ENCODE measurements around the gene SYN1. TPM values are rescaled to one million over a fixed set of nuclear protein-coding genes. Genes with fewer than 3 reads are reported as not detected.

Gene SYN1
- total RNA-seq, 1 donor from 2014 or later: 4.5 TPM

- peaks cover 6% of the 10 kb centered on the region for H3K4me1 Mint-ChIP-seq
- TF ChIP-seq, protein P1, sequence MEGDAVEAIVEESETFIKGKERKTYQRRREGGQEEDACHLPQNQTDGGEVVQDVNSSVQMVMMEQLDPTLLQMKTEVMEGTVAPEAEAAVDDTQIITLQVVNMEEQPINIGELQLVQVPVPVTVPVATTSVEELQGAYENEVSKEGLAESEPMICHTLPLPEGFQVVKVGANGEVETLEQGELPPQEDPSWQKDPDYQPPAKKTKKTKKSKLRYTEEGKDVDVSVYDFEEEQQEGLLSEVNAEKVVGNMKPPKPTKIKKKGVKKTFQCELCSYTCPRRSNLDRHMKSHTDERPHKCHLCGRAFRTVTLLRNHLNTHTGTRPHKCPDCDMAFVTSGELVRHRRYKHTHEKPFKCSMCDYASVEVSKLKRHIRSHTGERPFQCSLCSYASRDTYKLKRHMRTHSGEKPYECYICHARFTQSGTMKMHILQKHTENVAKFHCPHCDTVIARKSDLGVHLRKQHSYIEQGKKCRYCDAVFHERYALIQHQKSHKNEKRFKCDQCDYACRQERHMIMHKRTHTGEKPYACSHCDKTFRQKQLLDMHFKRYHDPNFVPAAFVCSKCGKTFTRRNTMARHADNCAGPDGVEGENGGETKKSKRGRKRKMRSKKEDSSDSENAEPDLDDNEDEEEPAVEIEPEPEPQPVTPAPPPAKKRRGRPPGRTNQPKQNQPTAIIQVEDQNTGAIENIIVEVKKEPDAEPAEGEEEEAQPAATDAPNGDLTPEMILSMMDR (conservative IDR thresholded peaks at IDR 0.05): no peak
- H3K36me3 Mint-ChIP-seq (ENCODE audit: low read depth): no peaks in the 10 kb centered on the region
- H3K27ac Mint-ChIP-seq (ENCODE audit: unreplicated experiment): no peak overlapping the region
- no peak overlapping the region for H3K4me3 Mint-ChIP-seq
- DNase-seq (ENCODE audit: low read depth, low spot score): no peak
- H3K27me3 Mint-ChIP-seq (ENCODE audit: low read depth): no peaks in the 10 kb centered on the region
- peaks cover 5% of the 10 kb centered on the region for H3K9me3 Mint-ChIP-seq
These were observed 79.8 kb downstream of the SYN1 start for GRCh38 chrX:47539860-47540259.

- TF ChIP-seq, protein P1 (conservative IDR thresholded peaks at IDR 0.05): no peak
- Mint-ChIP-seq H3K27me3 (ENCODE audit: low read depth) (no peaks in the 10 kb centered on the region), H3K27ac (ENCODE audit: unreplicated experiment) (no peak overlapping the region), H3K4me1 (no peaks in the 10 kb centered on the region), H3K9me3 (peaks cover 2% of the 10 kb centered on the region), H3K36me3 (ENCODE audit: low read depth) (peaks cover 3% of the 10 kb centered on the region), H3K4me3 (no peak overlapping the region)
- no peak for DNase-seq (ENCODE audit: low read depth, low spot score)
These were observed 89.6 kb downstream of the SYN1 start for GRCh38 chrX:47530049-47530448.

- Mint-ChIP-seq H3K4me3 (no peak overlapping the region), H3K9me3 (peaks cover 2% of the 10 kb centered on the region), H3K27ac (ENCODE audit: unreplicated experiment) (no peak overlapping the region), H3K27me3 (ENCODE audit: low read depth) (no peaks in the 10 kb centered on the region), H3K4me1 (no peaks in the 10 kb centered on the region), H3K36me3 (ENCODE audit: low read depth) (peaks cover 3% of the 10 kb centered on the region)
- TF ChIP-seq, protein P1 (conservative IDR thresholded peaks at IDR 0.05): no peak
- DNase-seq (ENCODE audit: low read depth, low spot score): no peak
These were observed 90.1 kb downstream of the SYN1 start for GRCh38 chrX:47529548-47529947.

- TF ChIP-seq, protein P1 (conservative IDR thresholded peaks at IDR 0.05): no peak
- DNase-seq (ENCODE audit: low read depth, low spot score): peak; percentile 2
- peaks cover 23% of the 10 kb centered on the region for H3K27me3 Mint-ChIP-seq (ENCODE audit: low read depth)
- H3K27ac Mint-ChIP-seq (ENCODE audit: unreplicated experiment): no peak overlapping the region
- no peaks in the 10 kb centered on the region for H3K4me1 Mint-ChIP-seq
- H3K4me3 Mint-ChIP-seq: peak overlapping the region; percentile 76
- no peaks in the 10 kb centered on the region for H3K9me3 Mint-ChIP-seq
- H3K36me3 Mint-ChIP-seq (ENCODE audit: low read depth): no peaks in the 10 kb centered on the region
These were observed 95.9 kb downstream of the SYN1 start for GRCh38 chrX:47523713-47524166.

DNA sequence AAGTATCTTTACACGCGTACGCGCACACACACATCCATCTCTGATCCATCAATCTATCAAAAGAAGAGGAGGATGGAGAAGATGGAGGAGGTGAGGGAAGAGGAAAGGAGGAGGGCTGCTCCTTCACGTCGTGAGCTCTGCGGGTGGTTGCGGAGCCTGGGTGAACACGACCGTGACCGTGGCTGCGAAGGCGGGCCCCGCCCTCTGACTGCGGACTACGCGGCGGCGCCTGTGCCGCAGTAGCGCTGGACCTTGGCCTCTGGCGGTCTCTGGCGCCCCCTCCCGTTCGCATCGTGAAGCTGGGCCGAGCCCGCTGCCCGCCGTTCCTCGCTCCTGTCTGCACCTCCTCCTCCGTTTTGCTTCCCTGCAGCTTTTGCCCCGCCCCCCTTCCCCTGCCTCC lies 96.4 kb downstream of the SYN1 start:
- TF ChIP-seq, protein P1 (conservative IDR thresholded peaks at IDR 0.05): peak; percentile 85
- H3K27me3 Mint-ChIP-seq (ENCODE audit: low read depth): peaks cover 23% of the 10 kb centered on the region
- no peaks in the 10 kb centered on the region for H3K4me1 Mint-ChIP-seq
- H3K9me3 Mint-ChIP-seq: no peaks in the 10 kb centered on the region
- H3K27ac Mint-ChIP-seq (ENCODE audit: unreplicated experiment): no peak overlapping the region
- H3K4me3 Mint-ChIP-seq: peak overlapping the region; percentile 76
- no peaks in the 10 kb centered on the region for H3K36me3 Mint-ChIP-seq (ENCODE audit: low read depth)
- peak; percentile 85 for DNase-seq (ENCODE audit: low read depth, low spot score)

Small RNA genes lying within 50 kb of the gene (microRNA-seq; reads per million reads assigned to microRNA genes)
- gene MIR4769: not detected

Other genes starting within 250 kb of the SYN1 start
- 1.4 and 1.9 TPM in 2 replicates for gene ZNF157, start 249.3 kb downstream of the SYN1 start, total RNA-seq
- 7.1 and 7.8 TPM in 2 replicates for gene ZNF41, start 136.6 kb downstream of the SYN1 start, total RNA-seq
- gene ARAF, start 58.7 kb downstream of the SYN1 start, total RNA-seq: 55.7 and 56.3 TPM in 2 replicates
- 63.8 and 69.4 TPM in 2 replicates for gene TIMP1, start 37.4 kb downstream of the SYN1 start, total RNA-seq
- 1.6 and 1.7 TPM in 2 replicates for gene CFP, start 10.1 kb upstream of the SYN1 start, total RNA-seq
- 24.6 and 27.4 TPM in 2 replicates for gene ELK1, start 30.7 kb upstream of the SYN1 start, total RNA-seq
- 93.7 and 95.7 TPM in 2 replicates for gene UXT, start 39.3 kb upstream of the SYN1 start, total RNA-seq
- gene ZNF81, start 217.0 kb upstream of the SYN1 start, total RNA-seq: 10.1 and 12.3 TPM in 2 replicates